ENCODE results near the gene LRRK2. TPM values are rescaled to one million over a fixed set of nuclear protein-coding genes. Genes with fewer than 3 reads are reported as not detected.

LRRK2 gene
- total RNA-seq, 2 experiments from 2014 or later = 0.21 to 0.80 TPM

DNA sequence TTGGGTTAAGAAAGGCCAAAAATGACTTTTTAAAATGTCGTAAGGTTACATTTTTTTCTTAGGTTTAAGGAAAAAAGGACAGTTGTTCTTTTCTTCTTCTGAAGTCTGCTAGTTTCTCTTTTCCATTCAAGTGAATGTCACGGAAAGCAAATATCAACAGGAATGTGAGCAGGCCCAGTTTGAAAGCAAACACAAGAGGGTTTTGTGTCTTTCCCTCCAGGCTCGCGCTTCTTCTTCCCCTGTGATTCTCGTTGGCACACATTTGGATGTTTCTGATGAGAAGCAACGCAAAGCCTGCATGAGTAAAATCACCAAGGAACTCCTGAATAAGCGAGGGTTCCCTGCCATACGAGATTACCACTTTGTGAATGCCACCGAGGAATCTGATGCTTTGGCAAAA lies 85.4 kb downstream of the LRRK2 start:
- H3K4me1 Mint-ChIP-seq = no peaks in the 10 kb centered on the region
- no peak for DNase-seq
- no peak overlapping the region for H3K4me3 Mint-ChIP-seq
- no peaks in the 10 kb centered on the region for H3K36me3 Mint-ChIP-seq
- H3K9me3 Mint-ChIP-seq = no peaks in the 10 kb centered on the region
- no peaks in the 10 kb centered on the region for H3K27me3 Mint-ChIP-seq
- H3K27ac Mint-ChIP-seq = no peak overlapping the region

DNA sequence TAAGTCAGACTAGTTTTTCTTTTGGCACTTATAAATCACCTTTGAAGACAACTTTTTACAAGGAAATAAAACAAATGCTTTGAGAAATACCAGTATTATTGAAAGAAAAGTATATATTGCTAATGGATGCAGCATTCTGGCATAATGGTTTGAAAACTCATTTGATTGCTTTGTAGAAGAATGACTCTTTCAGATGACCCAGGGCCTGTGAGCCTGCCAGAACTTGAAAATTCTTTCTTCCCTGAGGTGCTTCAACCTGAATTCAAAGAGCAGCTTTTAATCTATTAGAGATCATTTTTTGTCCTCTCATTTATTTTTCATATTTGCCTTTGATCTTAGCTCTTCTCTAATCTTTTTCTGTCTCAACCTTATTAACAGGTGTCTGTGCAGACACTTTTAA lies 87.4 kb downstream of the LRRK2 start:
- no peaks in the 10 kb centered on the region for H3K4me1 Mint-ChIP-seq
- H3K27me3 Mint-ChIP-seq = no peaks in the 10 kb centered on the region
- H3K36me3 Mint-ChIP-seq = no peaks in the 10 kb centered on the region
- H3K4me3 Mint-ChIP-seq = no peak overlapping the region
- DNase-seq = no peak
- no peaks in the 10 kb centered on the region for H3K9me3 Mint-ChIP-seq
- H3K27ac Mint-ChIP-seq = no peak overlapping the region

DNA sequence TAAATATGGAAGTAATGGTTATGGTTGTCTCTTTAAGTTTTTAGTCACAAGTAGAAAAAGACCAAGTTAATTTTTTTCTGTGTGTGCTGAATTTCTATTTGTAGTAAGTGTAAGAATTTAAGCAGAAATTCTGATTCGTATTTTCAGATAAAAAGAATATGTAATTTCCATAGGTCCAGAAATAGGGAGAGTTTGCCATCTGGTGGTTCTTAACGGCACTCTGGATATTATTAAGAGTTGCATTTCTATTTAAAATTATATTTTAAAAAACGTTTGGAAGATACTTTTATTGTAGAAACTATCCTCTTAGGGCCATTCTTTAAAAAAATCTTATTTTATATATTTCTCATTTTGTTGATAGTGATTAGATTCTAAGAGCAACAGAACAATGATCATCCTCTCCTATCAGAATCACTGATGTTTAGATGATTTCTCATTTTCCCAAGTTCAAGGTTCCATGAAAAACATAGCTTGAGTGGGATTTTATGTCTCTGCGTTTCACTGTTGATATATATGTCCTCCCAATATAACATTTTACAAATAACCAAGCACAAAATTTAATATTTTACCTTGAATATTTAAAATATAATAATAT lies 88.3 kb downstream of the LRRK2 start:
- Mint-ChIP-seq H3K36me3 (no peaks in the 10 kb centered on the region), H3K27me3 (no peaks in the 10 kb centered on the region), H3K9me3 (no peaks in the 10 kb centered on the region), H3K27ac (no peak overlapping the region), H3K4me3 (no peak overlapping the region), H3K4me1 (no peaks in the 10 kb centered on the region)
- no peak for DNase-seq

DNA sequence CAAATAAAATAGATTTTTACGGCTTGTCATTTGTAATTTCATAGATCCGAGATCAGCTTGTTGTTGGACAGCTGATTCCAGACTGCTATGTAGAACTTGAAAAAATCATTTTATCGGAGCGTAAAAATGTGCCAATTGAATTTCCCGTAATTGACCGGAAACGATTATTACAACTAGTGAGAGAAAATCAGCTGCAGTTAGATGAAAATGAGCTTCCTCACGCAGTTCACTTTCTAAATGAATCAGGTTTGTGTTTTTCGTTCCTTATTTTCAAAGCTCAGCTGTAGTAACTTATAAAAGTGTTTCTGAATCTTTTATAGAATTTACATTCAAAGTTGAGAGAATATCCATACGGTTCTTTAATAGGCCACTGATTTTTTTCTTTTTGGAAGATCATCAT lies 89.1 kb downstream of the LRRK2 start:
- H3K27ac Mint-ChIP-seq = no peak overlapping the region
- H3K9me3 Mint-ChIP-seq = no peaks in the 10 kb centered on the region
- DNase-seq = no peak
- no peaks in the 10 kb centered on the region for H3K36me3 Mint-ChIP-seq
- H3K4me1 Mint-ChIP-seq = no peaks in the 10 kb centered on the region
- H3K27me3 Mint-ChIP-seq = no peaks in the 10 kb centered on the region
- no peak overlapping the region for H3K4me3 Mint-ChIP-seq

GRCh38 chr12:40314927-40315326 lies 90.1 kb downstream of the LRRK2 start:
- DNase-seq = no peak
- H3K27me3 Mint-ChIP-seq = no peaks in the 10 kb centered on the region
- H3K36me3 Mint-ChIP-seq = no peaks in the 10 kb centered on the region
- H3K9me3 Mint-ChIP-seq = no peaks in the 10 kb centered on the region
- no peaks in the 10 kb centered on the region for H3K4me1 Mint-ChIP-seq
- no peak overlapping the region for H3K27ac Mint-ChIP-seq
- H3K4me3 Mint-ChIP-seq = no peak overlapping the region

GRCh38 chr12:40315375-40315774 lies 90.6 kb downstream of the LRRK2 start:
- no peaks in the 10 kb centered on the region for H3K4me1 Mint-ChIP-seq
- no peak overlapping the region for H3K27ac Mint-ChIP-seq
- H3K4me3 Mint-ChIP-seq = no peak overlapping the region
- no peaks in the 10 kb centered on the region for H3K36me3 Mint-ChIP-seq
- DNase-seq = no peak
- H3K9me3 Mint-ChIP-seq = no peaks in the 10 kb centered on the region
- H3K27me3 Mint-ChIP-seq = no peaks in the 10 kb centered on the region

DNA sequence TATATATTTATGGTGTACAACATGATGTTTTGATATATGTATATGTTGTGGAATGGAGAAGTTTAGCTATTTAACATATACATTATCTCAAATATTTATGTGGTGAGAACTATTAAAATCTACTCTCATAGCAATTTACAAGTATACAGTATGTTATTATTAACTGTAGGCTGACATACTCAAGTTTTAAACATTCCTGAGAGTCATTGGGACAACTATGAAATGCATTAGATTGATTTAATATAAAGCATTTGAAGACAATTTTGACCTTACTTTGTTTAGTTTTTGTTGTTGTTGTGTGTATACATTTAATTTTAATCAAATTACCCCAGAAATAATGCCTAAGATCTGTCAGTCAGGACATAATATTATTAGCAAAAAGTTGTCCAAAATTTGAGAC lies 99.5 kb downstream of the LRRK2 start:
- H3K36me3 Mint-ChIP-seq = no peaks in the 10 kb centered on the region

DNA sequence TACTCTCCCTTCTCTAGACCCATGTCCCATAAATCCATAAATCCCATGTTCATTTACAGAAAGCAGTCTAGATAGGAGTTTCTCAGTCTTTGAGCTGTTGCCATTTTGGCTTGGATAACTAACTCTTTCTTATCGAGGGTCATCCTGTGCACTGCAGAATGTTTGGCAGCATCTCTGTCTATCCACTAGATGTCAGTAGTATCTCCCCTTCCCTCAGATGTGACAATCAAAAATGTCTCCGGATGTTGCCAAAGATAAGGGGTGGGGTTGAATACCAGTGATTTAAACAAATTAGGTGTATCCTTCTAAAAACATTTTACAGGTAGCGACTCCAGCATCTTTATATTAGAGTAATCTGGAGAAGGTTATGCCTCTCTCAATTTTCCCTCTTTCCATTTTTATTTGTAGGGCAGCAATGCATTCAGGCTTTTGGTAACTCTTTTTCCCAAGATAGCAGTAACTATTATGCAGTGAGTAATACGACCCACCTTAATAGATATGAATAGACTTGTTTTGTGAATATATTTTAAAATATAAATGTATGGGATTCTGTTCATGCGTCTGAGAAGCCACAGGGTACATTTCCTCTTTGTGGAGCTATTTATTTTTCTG lies 100.7 kb downstream of the LRRK2 start:
- DNase-seq = no peak
- Mint-ChIP-seq H3K27me3 (no peaks in the 10 kb centered on the region), H3K4me1 (no peaks in the 10 kb centered on the region), H3K27ac (no peak overlapping the region), H3K4me3 (no peak overlapping the region), H3K9me3 (no peaks in the 10 kb centered on the region), H3K36me3 (no peaks in the 10 kb centered on the region)

More for the DNA sequence above, 99.5 kb downstream of the LRRK2 start:
- DNase-seq = no peak
- Mint-ChIP-seq H3K27ac (no peak overlapping the region), H3K4me1 (no peaks in the 10 kb centered on the region), H3K4me3 (no peak overlapping the region), H3K9me3 (no peaks in the 10 kb centered on the region), H3K27me3 (no peaks in the 10 kb centered on the region)

DNA sequence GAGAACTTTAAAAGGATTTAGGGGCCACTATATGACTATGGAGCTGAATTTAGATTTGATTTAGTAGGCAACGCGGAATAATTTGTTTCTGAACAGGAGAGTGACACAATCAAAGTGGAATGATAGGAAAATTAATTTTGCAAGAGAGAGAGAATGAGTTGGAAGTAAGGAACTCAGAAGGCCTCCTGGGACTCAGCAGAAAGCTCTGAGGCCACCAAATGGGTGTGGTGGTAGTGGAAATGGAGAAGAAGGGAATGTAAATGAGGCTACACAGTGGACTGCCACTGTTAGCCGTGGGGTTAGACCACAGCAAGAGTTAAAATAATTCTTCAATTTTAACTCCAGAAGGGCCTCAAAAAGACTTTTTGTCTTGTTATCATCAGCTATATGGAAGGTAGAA lies 102.7 kb downstream of the LRRK2 start:
- H3K27me3 Mint-ChIP-seq = no peaks in the 10 kb centered on the region
- H3K9me3 Mint-ChIP-seq = peaks cover 2% of the 10 kb centered on the region
- no peak overlapping the region for H3K27ac Mint-ChIP-seq
- no peaks in the 10 kb centered on the region for H3K36me3 Mint-ChIP-seq
- H3K4me1 Mint-ChIP-seq = no peaks in the 10 kb centered on the region
- DNase-seq = no peak
- H3K4me3 Mint-ChIP-seq = no peak overlapping the region

GRCh38 chr12:40330180-40330579 lies 105.4 kb downstream of the LRRK2 start:
- Mint-ChIP-seq H3K4me1 (no peaks in the 10 kb centered on the region), H3K27ac (no peak overlapping the region), H3K4me3 (no peak overlapping the region), H3K36me3 (no peaks in the 10 kb centered on the region), H3K9me3 (peaks cover 2% of the 10 kb centered on the region), H3K27me3 (no peaks in the 10 kb centered on the region)
- DNase-seq = no peak

- no peak overlapping the region for H3K27ac Mint-ChIP-seq
- no peak for DNase-seq
- no peaks in the 10 kb centered on the region for H3K4me1 Mint-ChIP-seq
- H3K4me3 Mint-ChIP-seq = no peak overlapping the region
- H3K9me3 Mint-ChIP-seq = peaks cover 2% of the 10 kb centered on the region
- no peaks in the 10 kb centered on the region for H3K36me3 Mint-ChIP-seq
- no peaks in the 10 kb centered on the region for H3K27me3 Mint-ChIP-seq
Observed at GRCh38 chr12:40331886-40332285, 107.1 kb downstream of the LRRK2 start.

DNA sequence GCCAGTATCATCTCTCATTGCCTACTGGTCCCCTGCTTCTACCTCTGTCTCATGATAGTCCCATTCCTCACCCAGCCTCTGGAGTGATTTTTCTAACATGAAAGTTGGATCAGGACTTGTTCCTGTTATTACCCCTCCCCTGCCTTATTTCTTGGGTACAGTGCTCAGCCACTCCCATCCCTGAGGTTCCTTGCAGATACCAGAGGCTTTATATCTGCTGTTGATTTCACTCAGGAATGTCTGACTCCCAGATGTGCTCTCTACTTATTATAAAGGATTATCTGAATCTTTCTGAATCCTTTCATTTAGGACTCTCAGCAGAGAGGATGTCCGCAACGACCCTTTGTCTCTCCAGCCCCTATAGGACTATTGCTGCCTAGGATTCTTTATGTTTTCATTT lies 111.2 kb downstream of the LRRK2 start:
- Mint-ChIP-seq H3K27ac (no peak overlapping the region), H3K27me3 (no peaks in the 10 kb centered on the region), H3K4me1 (no peaks in the 10 kb centered on the region), H3K36me3 (no peaks in the 10 kb centered on the region), H3K9me3 (no peaks in the 10 kb centered on the region), H3K4me3 (no peak overlapping the region)
- DNase-seq = no peak

DNA sequence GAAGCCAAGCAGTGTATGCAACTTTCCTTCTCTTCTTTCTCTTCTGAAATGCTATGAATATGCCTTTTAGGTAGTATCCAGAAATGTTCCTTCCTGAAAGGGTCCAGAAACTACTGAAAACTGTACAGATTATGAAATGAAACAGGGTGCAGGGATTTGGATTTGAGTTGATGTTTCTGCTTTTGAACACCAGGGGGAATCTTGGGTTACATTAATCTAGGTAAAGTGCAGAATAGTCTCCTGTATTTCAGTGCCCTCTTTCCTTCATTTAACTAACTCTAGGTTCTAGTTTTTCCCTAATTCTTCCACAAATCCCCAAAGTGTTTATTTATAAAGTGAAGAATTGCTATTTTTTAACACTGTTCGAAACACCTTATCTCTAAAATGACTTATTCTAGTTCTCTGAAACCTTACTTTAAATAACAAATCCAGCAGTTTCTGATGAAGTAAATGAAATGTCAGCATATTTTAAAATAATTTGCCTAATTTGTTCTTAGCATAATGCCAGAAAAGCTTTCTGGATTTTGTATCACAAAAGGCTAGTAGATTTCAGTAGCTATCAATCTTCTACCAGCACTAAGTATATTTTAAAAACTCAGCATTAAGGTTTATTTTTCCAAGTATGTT lies 111.9 kb downstream of the LRRK2 start:
- DNase-seq = no peak
- Mint-ChIP-seq H3K36me3 (no peaks in the 10 kb centered on the region), H3K9me3 (no peaks in the 10 kb centered on the region), H3K27me3 (no peaks in the 10 kb centered on the region), H3K4me3 (no peak overlapping the region), H3K4me1 (no peaks in the 10 kb centered on the region), H3K27ac (no peak overlapping the region)

GRCh38 chr12:40338071-40338470 lies 113.3 kb downstream of the LRRK2 start:
- no peaks in the 10 kb centered on the region for H3K36me3 Mint-ChIP-seq
- no peaks in the 10 kb centered on the region for H3K4me1 Mint-ChIP-seq
- H3K27me3 Mint-ChIP-seq = no peaks in the 10 kb centered on the region
- H3K27ac Mint-ChIP-seq = no peak overlapping the region
- no peak overlapping the region for H3K4me3 Mint-ChIP-seq
- H3K9me3 Mint-ChIP-seq = no peaks in the 10 kb centered on the region
- no peak for DNase-seq

GRCh38 chr12:40338621-40339020 lies 113.8 kb downstream of the LRRK2 start:
- H3K4me1 Mint-ChIP-seq = no peaks in the 10 kb centered on the region
- no peaks in the 10 kb centered on the region for H3K27me3 Mint-ChIP-seq
- no peak overlapping the region for H3K27ac Mint-ChIP-seq
- no peak overlapping the region for H3K4me3 Mint-ChIP-seq
- H3K9me3 Mint-ChIP-seq = no peaks in the 10 kb centered on the region
- no peaks in the 10 kb centered on the region for H3K36me3 Mint-ChIP-seq
- DNase-seq = no peak

- Mint-ChIP-seq H3K9me3 (no peaks in the 10 kb centered on the region), H3K27me3 (no peaks in the 10 kb centered on the region), H3K36me3 (no peaks in the 10 kb centered on the region), H3K27ac (no peak overlapping the region), H3K4me1 (no peaks in the 10 kb centered on the region), H3K4me3 (no peak overlapping the region)
- no peak for DNase-seq
Observed at GRCh38 chr12:40342010-40342409, 117.2 kb downstream of the LRRK2 start.
